Muscle layer of duodenum (tissue), 2 donors: ENCODE results near the gene TMLHE.
"Not testable (repeated sequence)": the region's sequence is repeated elsewhere in the genome, so short reads cannot be mapped to it uniquely, and the experiment has no call there.

Source experiments
- H3K27ac ChIP-seq: one replicate; pipeline ENCODE4 v1.7.0; 2013; ENCODE audit warnings: mild to moderate bottlenecking, low read length
- H3K27me3 ChIP-seq: one replicate; pipeline ENCODE4 v1.7.0; 2013; ENCODE audit warnings: low read depth, mild to moderate bottlenecking, control low read depth, low read length
- H3K36me3 ChIP-seq, 2 donors: one replicate each; pipeline ENCODE4 v1.7.0; 2013; ENCODE audit warnings: low read length in 2 of 2, control low read depth in 1 of 2, mild to moderate bottlenecking in 1 of 2; ENCODE audit not compliant: insufficient read depth in 2 of 2, control insufficient read depth in 1 of 2
- H3K4me1 ChIP-seq, 2 donors: one replicate each; pipeline ENCODE4 v1.7.0; 2013; ENCODE audit warnings: low read length in 2 of 2, mild to moderate bottlenecking in 2 of 2, control low read depth in 1 of 2, moderate library complexity in 1 of 2; ENCODE audit not compliant: insufficient read depth in 2 of 2, control insufficient read depth in 1 of 2
- H3K4me3 ChIP-seq, 2 donors: one replicate each; pipeline ENCODE4 v1.7.0; 2013; ENCODE audit warnings: low read length in 2 of 2, low read depth in 1 of 2, mild to moderate bottlenecking in 1 of 2
- H3K9me3 ChIP-seq, 2 donors: one replicate each; pipeline ENCODE4 v1.7.0; 2013; ENCODE audit warnings: low read length in 2 of 2, control low read depth in 1 of 2, mild to moderate bottlenecking in 1 of 2; ENCODE audit not compliant: control insufficient read depth in 1 of 2
- donor health status: healthy.

The TMLHE gene

GRCh38 chrX:155491421-155491820 lies 121.3 kb downstream of the TMLHE start:
- H3K4me3 ChIP-seq, H3K27ac ChIP-seq, H3K4me1 ChIP-seq, H3K36me3 ChIP-seq, H3K9me3 ChIP-seq, H3K27me3 ChIP-seq: not testable (repeated sequence)

DNA sequence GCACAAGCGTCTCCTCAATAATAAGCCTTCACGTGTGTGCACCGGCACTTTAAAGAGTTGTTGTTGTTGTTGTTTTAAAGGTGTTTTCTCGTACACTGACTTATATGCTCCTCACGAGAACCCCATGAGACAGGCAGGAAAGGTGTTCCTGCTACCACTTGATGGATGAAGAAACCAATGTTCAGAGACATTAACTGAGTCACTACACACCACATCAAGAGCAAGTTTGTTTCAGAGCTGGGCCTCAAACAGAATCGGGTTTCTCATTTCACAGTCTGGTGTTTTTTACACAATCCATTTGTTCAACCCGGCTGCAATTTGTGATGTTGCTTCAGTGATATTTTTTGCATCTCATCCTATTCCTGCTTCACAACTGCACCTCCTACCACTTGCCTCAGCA lies 135.6 kb downstream of the TMLHE start:
- H3K4me3 ChIP-seq, H3K27ac ChIP-seq, H3K9me3 ChIP-seq, H3K4me1 ChIP-seq, H3K27me3 ChIP-seq, H3K36me3 ChIP-seq: not testable (repeated sequence)

DNA sequence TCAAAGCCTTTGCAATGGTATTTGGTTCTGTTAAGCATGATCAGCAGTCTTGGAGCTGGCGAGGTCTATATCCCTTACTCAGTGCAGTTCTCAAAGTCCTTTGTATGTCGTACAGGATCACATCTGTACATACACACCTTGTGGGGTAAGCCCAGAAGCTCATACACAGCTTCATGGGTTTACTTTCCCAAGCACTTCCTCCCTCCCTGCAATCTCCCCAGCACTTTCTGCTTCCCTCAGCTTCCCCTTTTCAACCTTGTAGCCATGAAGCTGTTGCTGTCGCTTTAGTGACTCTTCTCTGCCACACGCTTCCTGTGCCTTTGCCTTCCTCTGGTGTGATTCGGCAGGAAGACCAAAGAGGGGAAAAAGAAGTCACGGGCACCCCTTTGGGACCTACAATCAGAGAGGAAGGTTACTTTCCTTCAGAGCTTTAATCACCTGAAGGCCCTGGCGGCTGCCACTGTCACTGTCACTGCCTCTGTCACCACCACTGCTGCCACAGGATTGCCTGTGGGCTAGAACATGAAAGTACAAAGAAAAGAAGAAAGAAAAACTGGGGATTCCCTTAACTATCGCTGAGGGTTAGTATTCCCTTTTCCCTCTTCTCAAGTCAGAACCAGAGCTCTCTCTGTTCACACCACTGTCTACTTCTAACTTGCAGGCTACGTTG lies 146.3 kb downstream of the TMLHE start:
- not testable (repeated sequence) for H3K27me3 ChIP-seq, H3K4me1 ChIP-seq, H3K27ac ChIP-seq, H3K4me3 ChIP-seq, H3K9me3 ChIP-seq, H3K36me3 ChIP-seq

DNA sequence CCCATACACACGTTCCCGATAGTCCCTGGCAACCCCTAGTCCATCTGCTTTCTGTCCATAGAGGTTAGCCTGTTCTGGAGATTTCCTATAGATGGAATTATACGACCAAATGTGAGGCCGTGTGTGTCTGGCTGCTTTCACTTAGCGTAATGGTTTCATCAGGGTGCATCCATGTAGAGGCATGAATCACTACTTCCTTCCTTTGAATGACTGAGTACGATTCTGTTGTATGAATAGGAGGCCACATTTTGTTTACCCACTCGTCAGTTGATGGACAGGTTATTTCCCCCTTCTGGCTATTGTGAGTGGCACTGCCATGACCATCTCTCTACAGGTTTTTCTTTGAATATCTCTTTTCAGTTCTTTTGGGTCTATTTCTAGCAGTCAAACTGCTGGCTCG lies 152.3 kb downstream of the TMLHE start:
- not testable (repeated sequence) for H3K27ac ChIP-seq, H3K4me1 ChIP-seq, H3K27me3 ChIP-seq, H3K36me3 ChIP-seq, H3K9me3 ChIP-seq, H3K4me3 ChIP-seq

DNA sequence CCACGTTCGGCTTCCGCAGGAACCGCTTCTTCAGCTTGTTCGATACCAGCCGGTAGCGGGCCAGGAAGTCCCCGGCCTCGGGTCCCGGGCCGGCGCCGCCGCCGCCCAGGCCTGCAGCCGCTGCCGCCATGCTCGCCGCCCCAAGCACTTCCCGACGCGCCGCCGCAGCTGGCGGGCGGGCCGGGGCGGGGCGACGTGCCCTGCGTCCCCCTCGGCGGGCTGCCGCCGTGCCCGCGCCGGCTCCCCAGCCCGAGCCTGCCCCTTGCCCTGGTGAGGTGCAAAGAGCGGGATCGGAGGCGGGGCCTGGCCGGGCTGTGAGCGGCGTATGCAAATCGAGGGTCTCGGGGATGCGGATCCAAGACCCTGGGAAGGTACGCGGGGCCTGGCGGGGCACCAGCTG lies 154.3 kb downstream of the TMLHE start, which contains the start of gene F8A3:
Gene F8A3 (minus strand): TSS at position 150 of the 400 bp plus-strand sequence. CDS start 20 bp downstream, at position 130.
- H3K9me3 ChIP-seq, H3K36me3 ChIP-seq, H3K27me3 ChIP-seq, H3K4me1 ChIP-seq, H3K4me3 ChIP-seq, H3K27ac ChIP-seq: not testable (repeated sequence)

DNA sequence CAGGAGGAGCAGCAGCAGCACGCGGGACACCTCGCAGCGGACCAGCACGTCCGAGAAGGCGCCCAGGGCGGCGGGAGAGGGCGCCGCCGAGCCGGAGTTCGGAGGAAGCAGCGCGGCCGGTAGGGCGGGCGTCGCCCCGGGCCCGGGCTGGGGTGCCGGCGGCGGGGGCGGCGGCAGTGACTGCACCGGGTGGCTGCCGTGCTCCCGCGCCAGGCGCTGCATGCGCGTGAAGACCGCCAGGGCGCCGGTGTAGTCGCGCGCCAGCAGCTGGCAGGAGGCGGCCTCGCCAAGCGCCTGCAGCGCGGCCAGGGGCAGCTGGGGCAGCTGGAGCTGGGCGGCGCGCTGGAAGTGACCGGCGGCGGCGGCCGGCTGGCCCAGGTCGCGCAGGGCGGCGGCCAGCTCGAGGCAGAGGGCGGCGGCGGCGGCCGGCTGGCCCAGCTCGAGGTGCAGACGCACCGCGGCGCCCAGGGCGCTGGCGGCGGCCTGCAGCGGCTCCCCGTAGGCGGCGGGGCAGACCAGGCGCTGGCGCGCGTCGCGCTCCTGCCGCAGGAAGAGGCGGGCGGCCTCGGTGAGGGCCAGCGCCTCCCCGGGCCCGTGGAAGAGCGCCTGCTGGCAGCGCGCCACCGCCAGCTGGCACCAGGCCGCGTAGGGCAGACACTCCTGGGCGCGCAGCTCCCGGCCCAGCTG lies 154.8 kb downstream of the TMLHE start:
- H3K9me3 ChIP-seq: not testable (repeated sequence)

GRCh38 chrX:155441097-155441496 lies 171.7 kb downstream of the TMLHE start:
- Histone ChIP-seq H3K36me3 (no peaks in the 10 kb centered on the region), H3K9me3 (no peaks in the 10 kb centered on the region), H3K4me1 (no peaks in the 10 kb centered on the region), H3K27me3 (no peaks in the 10 kb centered on the region), H3K4me3 (no peak overlapping the region), H3K27ac (no peak overlapping the region)

More for the DNA sequence above, 154.8 kb downstream of the TMLHE start:
- H3K27me3 ChIP-seq, H3K4me1 ChIP-seq, H3K27ac ChIP-seq, H3K36me3 ChIP-seq, H3K4me3 ChIP-seq: not testable (repeated sequence)
